ENCODE data around the gene PIP4P1. TPM values are rescaled to one million over a fixed set of nuclear protein-coding genes. Genes with fewer than 3 reads are reported as not detected.

The PIP4P1 gene
- total RNA-seq, 1 experiment from 2014 or later = 29.4 TPM

DNA sequence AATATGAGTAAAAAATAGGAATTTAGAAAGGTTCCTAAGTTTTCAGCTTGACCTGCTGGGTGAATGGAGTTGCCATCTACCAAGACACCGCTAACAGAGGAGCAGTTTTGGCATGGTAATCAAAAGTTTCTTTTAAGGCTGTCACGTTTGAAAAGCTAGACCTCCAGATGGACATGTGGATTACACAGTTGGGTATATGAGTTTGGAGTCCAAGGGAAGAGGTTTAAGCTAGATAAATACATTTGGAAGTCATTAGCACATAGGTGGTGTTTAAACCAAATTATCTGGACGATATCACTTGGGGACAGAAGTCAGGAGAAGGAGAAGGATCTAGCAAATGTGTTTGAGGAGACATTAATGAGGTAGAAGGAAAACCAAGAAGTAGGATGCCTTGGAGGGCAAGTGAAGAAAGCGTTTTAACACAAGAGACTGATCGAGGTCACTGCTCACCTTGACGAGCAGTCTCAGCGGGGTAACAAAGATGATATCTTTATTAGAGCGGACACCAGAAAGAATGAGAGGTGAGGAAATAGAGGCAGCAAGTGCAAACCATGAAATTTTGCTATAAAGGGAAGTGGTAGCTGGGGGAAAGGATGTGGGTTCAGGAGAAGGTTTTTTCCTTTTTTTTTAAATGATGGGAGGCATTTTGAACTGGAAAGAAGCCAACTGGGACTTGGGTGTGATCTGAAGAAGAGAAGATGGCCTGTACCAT, 25.6 kb upstream of the PIP4P1 start:
- H3K9me3 ChIP-seq (ENCODE audit: low read length) = no peaks in the 10 kb centered on the region
- no peak overlapping the region for H3K4me3 ChIP-seq (ENCODE audit: low read length)
- no peaks in the 10 kb centered on the region for H3K27me3 ChIP-seq (ENCODE audit: low read length)
- no peaks in the 10 kb centered on the region for H4K20me1 ChIP-seq (ENCODE audit: insufficient read depth, low read depth, low read length)
- H3K4me2 ChIP-seq (ENCODE audit: low read depth, low read length, poor library complexity, severe bottlenecking) = no peak overlapping the region
- H3K27ac ChIP-seq (ENCODE audit: low read length) = no peak overlapping the region
- H2AFZ ChIP-seq (ENCODE audit: low read length) = no peak overlapping the region
- DNase-seq = no peak
- peaks cover 11% of the 10 kb centered on the region for H3K4me1 ChIP-seq (ENCODE audit: low read length)
- H3K79me2 ChIP-seq (ENCODE audit: low read length) = no peaks in the 10 kb centered on the region
- H3K36me3 ChIP-seq (ENCODE audit: insufficient read depth, low read length) = no peaks in the 10 kb centered on the region
- H3K9ac ChIP-seq (ENCODE audit: low read length) = no peak overlapping the region
- no peaks in the 10 kb centered on the region for H3K9me2 ChIP-seq (replicated peaks; ENCODE audit: insufficient read depth, low read length)

DNA sequence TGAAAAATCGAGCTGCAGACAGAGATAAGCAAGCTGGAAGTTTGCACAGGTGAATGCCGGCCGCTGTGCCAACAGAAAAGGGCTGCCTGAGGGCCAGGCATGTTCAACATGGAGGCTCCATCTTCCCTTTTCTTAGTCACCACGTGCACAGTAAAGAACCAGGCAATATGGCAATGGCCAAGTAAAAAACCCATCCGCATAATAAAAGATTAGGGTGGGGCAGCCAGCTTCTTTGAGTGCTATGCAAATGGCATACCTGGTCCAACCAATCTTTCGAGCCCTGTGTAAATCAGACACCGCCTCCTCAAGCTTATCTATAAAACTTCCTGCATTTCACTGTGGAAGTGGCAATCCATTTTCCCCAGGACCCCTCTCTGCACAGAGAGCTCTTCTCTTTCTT, 24.7 kb upstream of the PIP4P1 start:
- Histone ChIP-seq H3K4me3 (ENCODE audit: low read length) (no peak overlapping the region), H3K9me2 (replicated peaks; ENCODE audit: insufficient read depth, low read length) (no peaks in the 10 kb centered on the region), H3K36me3 (ENCODE audit: insufficient read depth, low read length) (no peaks in the 10 kb centered on the region), H3K9me3 (ENCODE audit: low read length) (no peaks in the 10 kb centered on the region), H3K9ac (ENCODE audit: low read length) (no peak overlapping the region), H3K4me2 (ENCODE audit: low read depth, low read length, poor library complexity, severe bottlenecking) (no peak overlapping the region), H3K79me2 (ENCODE audit: low read length) (no peaks in the 10 kb centered on the region), H3K27me3 (ENCODE audit: low read length) (no peaks in the 10 kb centered on the region), H3K4me1 (ENCODE audit: low read length) (peaks cover 11% of the 10 kb centered on the region), H2AFZ (ENCODE audit: low read length) (no peak overlapping the region), H3K27ac (ENCODE audit: low read length) (no peak overlapping the region), H4K20me1 (ENCODE audit: insufficient read depth, low read depth, low read length) (no peaks in the 10 kb centered on the region)
- no peak for DNase-seq

DNA sequence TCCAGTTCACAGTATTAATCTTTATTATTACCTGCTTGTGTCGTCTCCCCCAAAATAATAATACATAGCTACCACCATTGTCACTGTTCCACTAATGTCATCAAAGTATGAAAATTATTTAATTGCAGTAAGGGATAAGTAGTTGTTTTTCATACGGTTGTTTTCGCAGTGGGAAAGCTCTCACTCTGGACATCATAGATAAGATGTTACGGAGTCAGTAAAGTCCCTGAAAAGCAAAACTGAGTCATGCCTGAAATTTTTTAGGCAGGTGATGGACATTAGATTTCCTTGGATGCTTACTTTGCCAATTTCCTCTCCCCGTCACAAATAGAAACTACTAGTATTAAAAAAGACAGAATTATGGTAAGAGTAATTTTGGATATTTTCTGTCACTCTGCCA, 21.1 kb upstream of the PIP4P1 start:
- H3K27ac ChIP-seq (ENCODE audit: low read length) = no peak overlapping the region
- 0 out of 2 replicates have a peak, but pooled peaks cover 3% of the 10 kb centered on the region for H4K20me1 ChIP-seq (ENCODE audit: insufficient read depth, low read depth, low read length)
- no peak overlapping the region for H3K4me3 ChIP-seq (ENCODE audit: low read length)
- H3K9me2 ChIP-seq (replicated peaks; ENCODE audit: insufficient read depth, low read length) = no peaks in the 10 kb centered on the region
- no peaks in the 10 kb centered on the region for H3K9me3 ChIP-seq (ENCODE audit: low read length)
- H2AFZ ChIP-seq (ENCODE audit: low read length) = no peak overlapping the region
- H3K36me3 ChIP-seq (ENCODE audit: insufficient read depth, low read length) = peaks cover 11% of the 10 kb centered on the region; the same call in 1 of the 2 replicates
- H3K4me1 ChIP-seq (ENCODE audit: low read length) = no peaks in the 10 kb centered on the region
- H3K9ac ChIP-seq (ENCODE audit: low read length) = no peak overlapping the region
- no peaks in the 10 kb centered on the region for H3K79me2 ChIP-seq (ENCODE audit: low read length)
- H3K27me3 ChIP-seq (ENCODE audit: low read length) = no peaks in the 10 kb centered on the region
- H3K4me2 ChIP-seq (ENCODE audit: low read depth, low read length, poor library complexity, severe bottlenecking) = no peak overlapping the region
- DNase-seq = no peak

DNA sequence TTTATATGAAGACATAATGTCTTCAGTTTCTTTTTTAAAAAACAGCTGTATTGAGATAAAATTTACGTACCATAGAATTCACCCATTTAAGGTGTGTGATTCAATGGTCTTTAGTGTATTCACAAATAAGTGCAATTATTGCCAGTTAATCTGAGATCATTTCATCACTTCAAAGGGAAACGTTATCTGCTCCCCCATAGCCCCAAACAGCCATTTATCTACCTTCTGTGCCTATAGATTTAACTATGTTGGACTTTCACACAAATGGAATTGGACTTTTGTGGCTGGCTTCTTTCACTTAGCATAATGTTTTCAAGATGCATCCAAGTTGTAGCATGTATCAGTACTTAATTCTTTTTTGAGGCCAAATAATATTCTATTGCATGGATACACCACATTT, 17.7 kb upstream of the PIP4P1 start:
- Histone ChIP-seq H2AFZ (ENCODE audit: low read length) (no peak overlapping the region), H4K20me1 (ENCODE audit: insufficient read depth, low read depth, low read length) (peaks cover 28% of the 10 kb centered on the region; the same call in 1 of the 2 replicates), H3K9me2 (replicated peaks; ENCODE audit: insufficient read depth, low read length) (no peaks in the 10 kb centered on the region), H3K27ac (ENCODE audit: low read length) (no peak overlapping the region), H3K9ac (ENCODE audit: low read length) (no peak overlapping the region), H3K27me3 (ENCODE audit: low read length) (no peaks in the 10 kb centered on the region), H3K79me2 (ENCODE audit: low read length) (no peaks in the 10 kb centered on the region), H3K36me3 (ENCODE audit: insufficient read depth, low read length) (peaks cover 45% of the 10 kb centered on the region), H3K4me3 (ENCODE audit: low read length) (no peak overlapping the region), H3K4me2 (ENCODE audit: low read depth, low read length, poor library complexity, severe bottlenecking) (no peak overlapping the region), H3K9me3 (ENCODE audit: low read length) (no peaks in the 10 kb centered on the region), H3K4me1 (ENCODE audit: low read length) (no peaks in the 10 kb centered on the region)
- no peak for DNase-seq

DNA sequence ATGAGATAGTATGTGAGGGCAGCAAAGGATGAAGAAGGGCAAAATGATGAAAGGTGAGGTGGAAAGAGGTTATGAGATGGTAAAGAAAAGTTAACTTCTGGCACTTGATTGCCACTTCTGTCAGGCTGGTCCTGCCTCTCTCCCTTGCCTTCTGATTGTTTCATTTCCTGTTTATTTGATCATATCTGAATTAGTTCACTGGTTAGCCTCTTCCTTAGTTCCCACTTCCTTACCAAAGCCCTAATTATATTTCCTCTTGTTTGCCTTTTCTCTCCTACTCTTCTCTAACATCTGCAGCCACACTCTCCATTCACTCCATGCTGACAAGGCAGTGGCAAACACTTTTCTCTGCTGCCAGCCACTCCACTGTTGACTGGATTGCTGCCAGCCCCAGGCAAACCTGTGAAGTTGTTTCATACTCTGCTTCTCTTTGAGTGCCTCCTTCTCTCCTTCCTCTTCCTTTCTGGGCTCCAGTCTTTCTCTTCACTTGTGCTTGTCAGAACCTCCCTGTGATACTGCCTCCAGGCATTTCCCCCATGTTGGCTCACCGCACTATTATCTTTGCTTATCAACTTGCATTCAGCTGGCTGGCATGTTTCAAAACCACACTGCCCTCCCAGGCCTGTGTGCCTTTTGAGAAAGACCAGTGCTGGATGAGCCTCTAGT, 16.1 kb upstream of the PIP4P1 start:
- H3K4me1 ChIP-seq (ENCODE audit: low read length) = no peaks in the 10 kb centered on the region
- peaks cover 9% of the 10 kb centered on the region for H3K79me2 ChIP-seq (ENCODE audit: low read length)
- no peak overlapping the region for H2AFZ ChIP-seq (ENCODE audit: low read length)
- H4K20me1 ChIP-seq (ENCODE audit: insufficient read depth, low read depth, low read length) = peaks cover 40% of the 10 kb centered on the region
- H3K9me3 ChIP-seq (ENCODE audit: low read length) = no peaks in the 10 kb centered on the region
- peaks cover 61% of the 10 kb centered on the region for H3K36me3 ChIP-seq (ENCODE audit: insufficient read depth, low read length)
- no peak overlapping the region for H3K4me3 ChIP-seq (ENCODE audit: low read length)
- H3K9ac ChIP-seq (ENCODE audit: low read length) = no peak overlapping the region
- H3K4me2 ChIP-seq (ENCODE audit: low read depth, low read length, poor library complexity, severe bottlenecking) = no peak overlapping the region
- H3K27ac ChIP-seq (ENCODE audit: low read length) = no peak overlapping the region
- no peaks in the 10 kb centered on the region for H3K9me2 ChIP-seq (replicated peaks; ENCODE audit: insufficient read depth, low read length)
- no peaks in the 10 kb centered on the region for H3K27me3 ChIP-seq (ENCODE audit: low read length)
- DNase-seq = peak; percentile 52

DNA sequence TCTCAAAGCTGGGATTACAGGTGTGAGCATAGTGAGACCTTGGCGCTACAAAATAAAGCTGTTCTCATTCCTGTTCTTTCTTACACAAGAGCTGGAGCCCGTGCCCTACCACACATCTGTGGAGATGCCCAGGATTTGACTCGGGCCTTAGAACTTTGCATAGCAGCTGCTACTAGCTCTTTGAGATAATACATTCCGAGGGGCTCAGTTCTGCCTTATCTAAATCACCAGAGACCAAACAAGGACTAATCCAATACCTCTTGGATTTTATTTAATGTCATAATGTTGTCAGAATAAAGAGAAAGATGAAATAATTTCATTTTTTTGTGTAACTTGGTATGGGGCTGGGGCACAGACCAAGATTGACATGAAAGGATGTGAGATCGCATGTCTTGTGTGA, 15.5 kb upstream of the PIP4P1 start:
- Histone ChIP-seq H3K9me3 (ENCODE audit: low read length) (no peaks in the 10 kb centered on the region), H3K4me1 (ENCODE audit: low read length) (peaks cover 1% of the 10 kb centered on the region), H3K4me3 (ENCODE audit: low read length) (no peak overlapping the region), H2AFZ (ENCODE audit: low read length) (no peak overlapping the region), H3K27ac (ENCODE audit: low read length) (no peak overlapping the region), H3K9ac (ENCODE audit: low read length) (no peak overlapping the region), H3K27me3 (ENCODE audit: low read length) (no peaks in the 10 kb centered on the region), H3K9me2 (replicated peaks; ENCODE audit: insufficient read depth, low read length) (no peaks in the 10 kb centered on the region), H3K36me3 (ENCODE audit: insufficient read depth, low read length) (peaks cover 66% of the 10 kb centered on the region), H3K4me2 (ENCODE audit: low read depth, low read length, poor library complexity, severe bottlenecking) (no peak overlapping the region), H4K20me1 (ENCODE audit: insufficient read depth, low read depth, low read length) (peaks cover 45% of the 10 kb centered on the region), H3K79me2 (ENCODE audit: low read length) (peaks cover 15% of the 10 kb centered on the region)
- DNase-seq = no peak

DNA sequence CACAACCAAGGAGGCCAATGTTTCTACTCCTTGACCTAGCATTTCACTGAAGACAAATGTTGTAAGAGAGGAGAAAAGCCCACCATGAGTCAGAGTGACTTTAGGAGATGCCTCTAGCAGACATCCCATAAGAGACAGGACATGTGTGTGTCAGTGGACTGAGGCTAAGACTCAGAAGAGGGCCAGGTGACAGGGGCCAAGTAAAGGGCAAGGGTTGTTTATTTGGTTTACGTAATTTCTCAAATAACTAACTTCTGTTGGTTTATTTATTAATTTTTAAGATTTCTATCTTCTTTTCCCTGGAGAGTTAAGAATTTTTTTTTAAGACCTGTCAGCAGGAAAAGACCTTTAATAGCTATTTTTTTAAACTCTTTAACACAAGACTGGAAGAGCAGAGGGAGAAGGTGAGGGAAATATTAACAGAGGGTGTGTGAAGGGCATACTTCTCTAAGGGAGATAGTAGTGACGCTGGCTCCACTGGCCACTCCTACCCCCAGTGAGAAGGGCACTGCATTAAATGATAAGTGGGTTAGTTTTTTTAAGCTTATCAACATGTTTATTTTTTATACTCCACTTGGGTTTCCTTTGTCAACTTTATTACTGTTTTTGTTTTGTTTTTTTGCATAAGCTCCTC, 11.4 kb upstream of the PIP4P1 start:
- Histone ChIP-seq H3K36me3 (ENCODE audit: insufficient read depth, low read length) (peaks cover 64% of the 10 kb centered on the region), H3K4me2 (ENCODE audit: low read depth, low read length, poor library complexity, severe bottlenecking) (no peak overlapping the region)

DNA sequence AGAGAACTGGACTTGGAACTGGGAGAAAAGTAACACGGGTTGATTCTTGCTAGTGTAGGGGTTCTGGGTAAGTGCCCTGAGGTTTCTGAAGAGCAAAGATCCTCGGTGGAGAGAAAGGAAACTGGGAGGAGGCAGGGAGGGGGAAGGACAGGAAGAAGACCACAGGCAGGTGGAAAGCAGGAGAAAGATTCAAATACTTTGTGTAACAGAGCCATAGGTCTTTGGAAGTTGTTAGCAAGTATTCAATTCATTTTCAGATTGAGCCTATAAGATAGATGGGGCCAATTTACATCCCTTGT, 9.3 kb upstream of the PIP4P1 start:
- peak overlapping the region; percentile 97 for H3K9ac ChIP-seq (ENCODE audit: low read length)
- peaks cover 40% of the 10 kb centered on the region for H4K20me1 ChIP-seq (ENCODE audit: insufficient read depth, low read depth, low read length)
- peaks cover 43% of the 10 kb centered on the region for H3K36me3 ChIP-seq (ENCODE audit: insufficient read depth, low read length)
- H3K4me2 ChIP-seq (ENCODE audit: low read depth, low read length, poor library complexity, severe bottlenecking) = peak overlapping the region; percentile 96
- H3K9me2 ChIP-seq (replicated peaks; ENCODE audit: insufficient read depth, low read length) = no peaks in the 10 kb centered on the region
- peak overlapping the region; percentile 96 for H3K4me3 ChIP-seq (ENCODE audit: low read length)
- no peak for DNase-seq
- H3K79me2 ChIP-seq (ENCODE audit: low read length) = peaks cover 39% of the 10 kb centered on the region
- H3K9me3 ChIP-seq (ENCODE audit: low read length) = no peaks in the 10 kb centered on the region
- H2AFZ ChIP-seq (ENCODE audit: low read length) = no peak overlapping the region
- H3K4me1 ChIP-seq (ENCODE audit: low read length) = peaks cover 22% of the 10 kb centered on the region
- no peaks in the 10 kb centered on the region for H3K27me3 ChIP-seq (ENCODE audit: low read length)
- H3K27ac ChIP-seq (ENCODE audit: low read length) = peak overlapping the region; percentile 57

More for the DNA sequence above, 11.4 kb upstream of the PIP4P1 start:
- Histone ChIP-seq H3K27me3 (ENCODE audit: low read length) (no peaks in the 10 kb centered on the region), H3K4me3 (ENCODE audit: low read length) (no peak overlapping the region), H3K9me3 (ENCODE audit: low read length) (no peaks in the 10 kb centered on the region), H3K4me1 (ENCODE audit: low read length) (peaks cover 22% of the 10 kb centered on the region), H2AFZ (ENCODE audit: low read length) (no peak overlapping the region), H3K27ac (ENCODE audit: low read length) (no peak overlapping the region), H3K9ac (ENCODE audit: low read length) (no peak overlapping the region), H3K79me2 (ENCODE audit: low read length) (peaks cover 39% of the 10 kb centered on the region), H3K9me2 (replicated peaks; ENCODE audit: insufficient read depth, low read length) (no peaks in the 10 kb centered on the region), H4K20me1 (ENCODE audit: insufficient read depth, low read depth, low read length) (peaks cover 57% of the 10 kb centered on the region)
- DNase-seq = no peak
